B cell (primary cell): Measurements from ENCODE around the gene CNTN4.

ENCODE experiments used
- EZH2 ChIP-seq: IDR thresholded peaks from 2 replicates; pipeline ENCODE4 v1.6.1; 2012; ENCODE audit warnings: borderline replicate concordance, low read depth, mild to moderate bottlenecking, moderate library complexity, low read length; ENCODE audit not compliant: insufficient read depth, poor library complexity, severe bottlenecking
- TF ChIP-seq, protein P1 (sequence below): fragments of 200-600 bp; IDR thresholded peaks from one replicate; pipeline ENCODE4 v1.8.0; 2022; ENCODE audit warnings: antibody characterized with exemption, mild to moderate bottlenecking

DNA sequence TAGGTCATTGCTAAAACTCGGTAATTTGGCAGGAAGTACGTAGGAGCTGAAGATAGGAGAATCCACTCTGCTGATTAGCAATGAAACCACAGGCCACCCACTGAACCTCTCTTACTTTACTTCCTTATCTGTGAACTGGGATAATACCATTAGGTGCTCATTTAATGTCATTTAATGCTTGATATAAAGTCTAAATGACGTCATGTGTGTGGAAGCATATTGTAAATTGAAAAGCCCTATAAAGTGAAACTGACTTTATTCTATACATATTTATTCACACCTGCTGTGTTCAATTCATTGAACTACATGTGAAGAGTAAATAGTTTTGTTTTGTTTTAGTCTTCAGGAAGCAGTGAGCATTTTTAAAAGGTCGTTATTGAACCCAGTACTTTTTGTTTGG lies 137.5 kb downstream of the CNTN4 start:
- TF ChIP-seq, protein P1, sequence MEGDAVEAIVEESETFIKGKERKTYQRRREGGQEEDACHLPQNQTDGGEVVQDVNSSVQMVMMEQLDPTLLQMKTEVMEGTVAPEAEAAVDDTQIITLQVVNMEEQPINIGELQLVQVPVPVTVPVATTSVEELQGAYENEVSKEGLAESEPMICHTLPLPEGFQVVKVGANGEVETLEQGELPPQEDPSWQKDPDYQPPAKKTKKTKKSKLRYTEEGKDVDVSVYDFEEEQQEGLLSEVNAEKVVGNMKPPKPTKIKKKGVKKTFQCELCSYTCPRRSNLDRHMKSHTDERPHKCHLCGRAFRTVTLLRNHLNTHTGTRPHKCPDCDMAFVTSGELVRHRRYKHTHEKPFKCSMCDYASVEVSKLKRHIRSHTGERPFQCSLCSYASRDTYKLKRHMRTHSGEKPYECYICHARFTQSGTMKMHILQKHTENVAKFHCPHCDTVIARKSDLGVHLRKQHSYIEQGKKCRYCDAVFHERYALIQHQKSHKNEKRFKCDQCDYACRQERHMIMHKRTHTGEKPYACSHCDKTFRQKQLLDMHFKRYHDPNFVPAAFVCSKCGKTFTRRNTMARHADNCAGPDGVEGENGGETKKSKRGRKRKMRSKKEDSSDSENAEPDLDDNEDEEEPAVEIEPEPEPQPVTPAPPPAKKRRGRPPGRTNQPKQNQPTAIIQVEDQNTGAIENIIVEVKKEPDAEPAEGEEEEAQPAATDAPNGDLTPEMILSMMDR: no peak
- no peak for TF ChIP-seq EZH2
